Activated T-cell treated with anti-CD3 and anti-CD28 coated beads for 1 hour (primary cell): ENCODE measurements around the gene ISM2.
A peak's percentile ranks its signal among the peaks of the same experiment; 100 is the strongest.
"Not testable (repeated sequence)": the region's sequence is repeated elsewhere in the genome, so short reads cannot be mapped to it uniquely, and the experiment has no call there.

Experiments
- DNase-seq: peaks from one replicate; pipeline ENCODE4 v3.0.0-alpha.2; 2020; ENCODE audit warnings: low read depth

Gene ISM2

DNA sequence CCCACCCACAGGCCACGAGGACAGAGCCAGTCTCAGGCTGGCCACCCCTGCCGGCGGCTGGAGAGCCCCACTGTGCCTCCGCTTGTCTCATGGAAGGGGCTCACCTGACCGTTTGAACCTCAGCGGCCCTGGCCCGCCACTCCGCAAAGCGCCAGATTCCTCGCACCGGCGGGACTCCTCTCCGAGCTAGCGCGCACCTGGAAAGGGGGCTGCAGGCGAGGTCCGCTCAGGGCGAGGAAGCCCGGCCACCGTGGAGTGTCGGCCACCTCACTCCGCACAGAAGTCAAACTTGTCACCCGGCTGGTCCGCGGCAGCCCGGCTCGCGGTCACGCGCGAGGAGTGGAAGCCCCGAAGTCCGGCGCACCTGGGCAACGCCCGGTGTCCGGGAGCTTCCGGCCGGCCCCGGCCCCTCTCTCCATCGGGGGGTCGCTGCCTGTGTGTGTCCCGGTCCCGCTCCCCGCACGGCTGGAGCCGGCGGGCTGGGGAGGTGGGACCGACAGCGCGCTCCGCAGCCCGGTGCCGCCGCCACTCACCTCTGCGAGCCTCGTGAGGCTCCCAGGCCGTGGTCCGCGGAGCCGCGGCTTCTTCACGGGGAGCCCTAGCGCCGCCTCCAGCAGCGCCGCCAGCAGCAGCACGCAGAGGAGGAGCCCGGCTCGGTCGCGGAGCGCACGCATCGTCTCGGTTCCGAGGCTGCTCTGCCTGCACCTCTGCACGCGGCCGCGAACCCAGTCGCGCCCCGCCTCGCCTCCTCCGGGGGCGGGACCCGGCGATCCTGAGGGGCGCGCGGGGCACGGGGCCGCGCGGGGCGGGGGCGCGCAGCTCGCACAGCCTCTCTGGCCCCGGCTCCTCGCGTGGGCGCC lies at the start of gene ISM2:
Gene ISM2, minus strand, starts transcription at position 697 of the 860 bp plus-strand sequence. Its CDS starts 23 bp downstream, at position 674.
- peak; percentile 23 for DNase-seq

DNA sequence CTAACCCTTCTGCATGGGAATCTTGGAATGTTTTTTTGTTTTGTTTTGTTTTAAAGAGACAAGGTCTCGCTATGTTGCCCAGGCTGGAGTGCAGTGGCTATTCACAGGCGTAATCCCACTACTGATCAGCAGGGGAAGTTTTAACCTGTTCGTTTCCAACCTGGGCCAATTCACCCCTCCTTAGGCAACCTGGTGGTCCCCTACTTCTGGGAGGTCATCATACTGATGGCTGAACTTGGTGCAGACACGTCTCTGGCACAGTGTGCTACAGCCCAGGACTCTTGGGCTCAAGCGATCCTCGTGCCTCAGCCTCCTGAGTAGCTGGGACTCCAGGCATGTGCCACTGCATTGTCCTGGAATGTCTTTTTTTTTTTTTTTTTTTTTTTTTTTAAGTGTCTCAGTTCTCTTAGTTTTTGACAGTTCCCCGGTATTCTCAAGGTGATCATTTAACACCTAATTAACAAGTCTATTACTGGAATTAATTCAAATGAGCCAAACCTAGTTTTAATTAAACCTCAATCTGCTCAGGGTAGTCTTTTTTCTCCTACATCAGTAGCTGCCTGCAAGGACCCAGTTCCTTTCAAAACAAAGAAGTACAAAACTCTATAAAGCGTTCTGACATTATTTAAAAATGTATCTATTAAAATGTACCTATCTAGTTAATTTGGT lies 49.0 kb upstream of the ISM2 start:
- no peak for DNase-seq

DNA sequence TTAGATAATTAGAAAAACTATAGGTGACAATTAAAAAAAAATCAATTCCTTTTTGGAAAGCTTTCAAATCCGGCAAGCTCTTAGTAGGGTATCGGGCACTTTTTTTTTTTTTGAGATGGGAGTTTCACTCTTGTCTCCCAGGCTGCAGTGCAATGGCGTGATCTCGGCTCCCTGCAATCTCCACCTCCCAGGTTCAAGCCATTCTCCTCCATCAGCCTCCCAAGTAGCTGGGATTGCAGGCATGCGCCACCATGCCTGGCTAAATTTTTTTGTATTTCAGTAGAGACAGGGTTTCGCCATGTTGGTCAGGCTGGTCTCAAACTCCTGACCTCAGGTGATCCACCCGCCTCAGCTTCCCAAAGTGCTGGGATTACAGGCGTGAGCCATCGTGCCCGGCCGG lies 46.6 kb upstream of the ISM2 start:
- not testable (repeated sequence) for DNase-seq

DNA sequence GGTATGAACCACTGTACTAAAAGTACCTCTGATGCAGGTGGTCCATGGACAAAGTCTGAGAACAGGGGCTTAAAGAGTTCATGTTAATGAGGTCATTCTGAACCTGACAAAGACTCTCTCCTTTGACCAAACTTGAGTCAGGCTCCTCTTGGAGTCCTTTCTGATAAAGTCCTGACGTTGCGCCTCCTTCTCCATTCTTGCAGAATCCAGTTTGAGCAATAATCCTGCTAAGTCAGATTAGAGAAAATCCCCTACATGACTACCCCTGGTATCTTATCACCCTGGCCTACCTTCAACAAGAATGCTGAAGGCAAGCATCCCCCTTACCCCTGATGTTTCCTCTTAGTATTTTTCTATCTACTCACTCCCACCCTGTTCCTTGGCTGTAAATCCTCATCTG lies 46.0 kb upstream of the ISM2 start:
- no peak for DNase-seq

DNA sequence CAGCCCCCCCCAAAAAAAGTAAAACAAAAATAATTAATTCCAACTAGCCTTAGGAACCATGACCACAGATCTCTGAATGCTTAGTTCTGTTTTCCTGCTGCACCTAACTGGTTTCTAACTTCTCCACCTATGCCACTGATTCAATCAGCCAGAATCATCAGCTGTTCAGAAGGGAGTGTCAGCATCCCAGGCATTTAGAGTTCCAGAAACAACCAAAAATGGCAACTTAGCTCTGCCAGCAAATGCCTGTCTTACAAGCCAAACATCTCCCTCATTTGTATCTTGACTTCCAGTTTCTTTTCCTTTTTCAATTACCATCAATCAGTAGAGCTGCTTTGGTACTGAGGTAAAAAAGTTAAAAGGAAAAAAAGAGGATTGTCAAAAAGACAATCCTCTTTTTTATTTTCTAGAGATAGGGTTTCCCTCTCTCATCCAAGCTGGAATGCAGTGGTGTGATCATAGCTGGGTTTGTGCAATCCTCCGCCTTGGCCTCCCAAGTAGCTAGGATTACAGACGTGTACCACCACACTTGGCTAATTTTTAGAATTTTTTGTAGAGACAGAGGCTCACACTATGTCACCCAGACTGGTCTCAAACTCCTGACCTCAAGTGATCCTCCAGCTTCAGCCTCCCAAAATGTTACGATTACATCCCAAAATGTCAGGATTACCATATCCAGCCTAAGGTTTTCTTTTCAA lies 45.2 kb upstream of the ISM2 start:
- no peak for DNase-seq

DNA sequence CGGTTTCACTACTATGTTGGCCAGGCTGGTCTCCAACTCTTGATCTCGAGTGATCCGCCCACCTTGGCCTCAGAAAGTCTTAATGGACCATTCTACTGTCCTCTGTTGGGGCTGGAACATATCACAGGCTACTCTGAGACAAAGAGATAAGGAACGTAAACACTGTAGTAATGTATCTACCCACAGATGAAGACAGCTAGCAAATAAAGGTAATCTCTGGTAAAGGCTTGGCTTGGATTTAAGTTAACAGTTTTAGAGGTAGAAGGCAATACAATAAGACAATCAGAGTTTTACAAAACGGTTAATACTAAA lies 44.6 kb upstream of the ISM2 start:
- DNase-seq = no peak

DNA sequence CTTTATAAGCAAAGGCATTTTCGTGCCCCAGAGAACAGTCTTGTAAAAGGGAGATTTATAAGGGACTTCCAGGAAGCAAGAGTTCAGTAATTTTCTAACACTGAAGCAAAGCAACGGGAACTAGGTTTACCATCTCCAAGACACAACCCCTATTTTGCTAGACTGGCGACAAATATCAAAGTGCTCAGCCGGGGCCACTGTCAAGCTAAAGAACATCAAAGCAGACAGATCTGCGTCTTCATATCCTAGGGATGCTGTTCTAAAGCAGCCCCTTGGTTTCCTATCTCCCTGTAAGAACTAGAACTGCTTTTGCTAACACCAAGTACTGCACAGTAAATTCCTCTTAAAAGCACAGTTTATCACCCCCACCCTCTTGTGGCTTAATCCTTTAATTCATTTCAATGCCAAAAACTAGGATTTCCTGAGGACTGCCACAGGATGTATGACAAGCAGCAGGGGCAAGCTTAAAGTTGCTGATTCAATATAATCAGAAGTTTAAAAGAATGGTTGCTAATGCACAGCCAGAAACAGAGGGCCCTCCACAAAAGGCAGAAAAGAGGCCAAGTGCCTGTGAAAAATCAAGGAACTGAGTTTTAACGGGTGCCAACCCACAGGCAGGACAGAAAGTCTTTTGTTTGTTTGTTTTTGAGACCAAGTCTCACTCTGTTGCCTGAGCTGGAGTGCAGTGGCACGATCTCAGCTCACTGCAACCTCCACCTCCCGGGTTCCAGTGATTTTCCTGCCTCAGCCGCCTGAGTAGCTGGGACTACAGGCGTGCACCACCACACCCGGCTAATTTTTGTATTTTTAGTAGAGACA lies 44.0 kb upstream of the ISM2 start:
- no peak for DNase-seq

DNA sequence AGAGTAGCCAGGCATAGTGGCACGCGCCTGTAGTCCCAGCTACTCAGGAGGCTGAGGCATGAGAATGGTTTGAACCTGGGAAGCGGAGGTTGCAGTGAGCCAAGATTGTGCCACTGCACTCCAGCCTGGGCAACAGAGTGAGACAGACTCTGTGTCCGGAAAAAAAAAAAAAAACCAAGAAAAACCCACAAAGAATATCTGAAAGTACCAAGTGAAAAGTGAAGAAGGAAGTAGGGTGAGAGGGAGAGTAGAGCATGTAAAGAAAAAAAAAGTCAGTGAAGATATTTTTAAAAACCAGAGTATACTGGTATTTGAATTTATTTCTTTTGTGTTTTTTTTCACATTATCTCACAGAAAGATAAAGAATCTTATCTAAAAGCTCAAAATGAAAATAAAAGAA lies 43.3 kb upstream of the ISM2 start:
- DNase-seq = no peak

DNA sequence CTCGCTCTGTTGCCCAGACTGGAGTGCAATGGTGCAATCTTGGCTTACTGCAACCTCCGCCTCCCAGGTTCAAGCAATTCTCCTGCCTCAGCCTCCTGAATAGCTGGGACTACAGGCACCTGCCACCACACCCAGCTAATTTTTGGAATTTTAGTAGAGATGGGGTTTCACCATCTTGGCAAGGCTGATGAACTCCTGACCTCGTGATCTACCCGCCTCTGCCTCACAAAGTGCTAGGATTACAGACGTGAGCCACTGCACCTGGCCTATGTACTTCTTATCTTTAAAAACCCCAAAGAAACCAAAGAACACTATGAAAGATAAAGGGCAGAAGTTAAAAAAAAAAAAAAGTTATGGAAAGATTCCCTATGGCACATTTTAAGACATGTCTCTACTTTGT lies 38.3 kb upstream of the ISM2 start:
- not testable (repeated sequence) for DNase-seq

DNA sequence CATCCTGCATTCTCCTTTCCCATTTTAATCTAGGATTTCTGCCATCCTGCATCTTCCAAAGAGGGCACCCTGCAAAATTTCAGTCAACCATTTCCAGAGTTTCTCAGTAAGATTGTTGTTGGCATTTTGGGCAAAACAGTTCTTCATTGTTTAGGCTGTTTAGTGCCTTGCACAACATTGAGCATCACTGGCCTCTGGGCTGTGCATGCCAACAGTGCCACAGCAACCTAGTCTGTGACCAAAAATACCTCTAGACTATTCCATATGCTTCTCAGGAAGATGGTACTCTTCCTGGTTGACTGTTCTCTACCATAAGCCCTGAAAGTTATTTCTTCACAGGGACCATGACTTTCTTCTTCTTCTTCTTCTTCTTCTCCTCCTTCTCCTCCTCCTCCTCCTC lies 32.5 kb upstream of the ISM2 start:
- DNase-seq = no peak

DNA sequence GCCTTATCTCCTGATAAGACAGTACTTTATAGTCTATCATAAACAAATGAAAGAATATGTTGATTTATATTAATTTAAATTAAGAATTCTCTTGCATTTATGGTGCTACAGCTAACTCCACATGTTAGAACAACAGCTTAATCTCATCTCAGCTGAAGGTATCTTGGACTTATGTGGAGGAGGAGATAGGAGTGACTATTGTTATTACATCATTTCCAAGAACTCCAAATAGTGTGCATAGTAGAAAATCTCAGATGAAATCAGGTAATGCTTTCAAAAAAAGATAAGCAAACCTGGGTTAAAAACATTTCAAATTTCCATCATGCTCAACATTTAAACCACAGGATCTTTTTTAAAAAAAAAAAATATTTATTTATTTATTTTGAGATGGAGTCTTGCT lies 31.3 kb upstream of the ISM2 start:
- no peak for DNase-seq

DNA sequence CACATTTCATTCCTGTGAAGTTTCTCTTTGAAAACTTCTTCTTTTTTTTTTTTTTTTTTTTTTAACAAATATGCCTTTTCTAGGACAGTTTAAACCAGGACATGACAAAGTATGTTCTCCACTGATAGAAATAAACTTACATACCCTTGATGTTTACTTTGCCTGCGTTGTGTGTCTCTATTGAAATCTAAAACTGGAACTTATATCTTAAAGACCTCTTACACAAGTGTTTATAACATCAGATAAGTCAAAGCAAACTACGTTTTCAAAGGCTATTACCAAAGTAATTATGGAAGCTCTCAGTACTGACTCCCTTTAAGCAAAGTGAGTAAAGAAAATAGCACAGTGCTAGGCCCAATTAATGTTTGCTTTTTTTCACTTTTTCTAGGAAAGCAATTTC lies 30.6 kb upstream of the ISM2 start:
- no peak for DNase-seq

DNA sequence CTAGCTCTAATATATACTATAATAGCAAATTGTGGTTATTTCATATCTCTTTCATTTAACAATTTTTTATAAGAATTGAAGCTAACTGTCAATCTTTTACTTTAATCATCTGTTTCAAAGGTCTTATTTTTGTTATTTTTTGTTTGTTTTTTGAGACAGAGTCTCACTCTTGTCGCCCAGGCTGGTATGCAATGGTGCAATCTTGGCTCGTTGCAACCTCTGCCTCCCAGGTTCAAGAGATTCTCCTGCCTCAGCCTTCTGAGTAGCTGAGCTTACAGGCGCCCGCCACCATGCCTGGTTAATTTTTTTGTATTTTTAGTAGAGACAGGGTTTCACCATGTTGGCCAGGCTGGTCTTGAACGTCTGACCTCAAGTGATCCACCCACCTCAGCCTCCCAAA lies 30.1 kb upstream of the ISM2 start:
- not testable (repeated sequence) for DNase-seq

DNA sequence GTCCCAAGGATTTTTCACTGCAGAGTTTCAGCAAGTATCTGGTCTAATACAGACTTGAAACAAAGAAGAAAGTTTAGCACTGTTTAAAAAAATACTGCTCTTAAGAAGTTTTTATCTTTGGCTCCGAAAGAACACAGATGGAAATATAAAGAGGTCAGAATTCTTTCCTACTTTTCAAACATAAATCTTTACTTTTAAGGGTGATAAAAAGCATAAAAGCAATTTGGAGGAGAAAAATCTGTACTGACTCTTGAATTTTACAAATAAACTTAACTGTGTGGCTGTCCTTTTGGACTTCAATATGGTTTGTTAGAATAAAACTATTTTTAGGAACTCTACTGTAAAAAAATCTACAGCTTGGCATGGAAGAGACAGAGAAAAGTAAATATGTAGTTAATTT lies 27.6 kb upstream of the ISM2 start:
- DNase-seq = no peak

DNA sequence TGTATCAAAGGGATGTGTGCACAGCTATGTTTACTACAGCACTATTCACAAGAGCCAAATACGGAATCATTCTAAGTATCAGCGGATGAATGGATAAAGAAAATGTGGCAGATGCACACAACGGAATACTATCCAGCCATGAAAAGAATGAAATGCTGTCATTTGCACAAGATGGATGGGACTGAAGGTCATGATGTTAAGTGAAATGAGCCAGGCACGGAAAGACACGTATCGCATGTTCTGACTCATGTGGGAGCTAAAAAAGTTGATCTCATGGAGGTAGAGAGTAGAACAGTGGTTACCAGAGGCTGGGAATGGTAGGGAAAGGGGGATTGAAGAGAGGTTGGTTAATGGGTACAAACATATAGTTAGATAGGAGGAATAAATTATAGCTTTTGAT lies 25.9 kb upstream of the ISM2 start:
- DNase-seq = no peak

DNA sequence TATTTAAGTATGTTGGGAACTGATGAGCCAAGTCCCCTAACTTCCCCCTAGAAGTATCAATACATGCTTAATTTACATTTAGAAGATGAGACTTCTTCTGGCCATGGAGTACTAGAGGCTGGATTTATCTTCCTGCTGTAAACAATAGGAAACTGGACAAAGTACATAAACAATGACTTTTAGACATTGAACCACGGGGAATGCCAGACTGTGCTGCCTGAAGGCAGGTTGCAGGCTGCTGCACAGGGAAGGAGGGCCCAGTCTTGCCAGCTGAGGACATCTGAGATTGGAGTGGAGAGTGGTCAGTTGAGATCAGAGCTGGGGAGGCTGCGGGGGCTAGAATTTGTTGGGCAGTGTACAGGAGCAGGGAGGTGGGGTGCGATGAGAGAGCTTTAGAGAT lies 24.5 kb upstream of the ISM2 start:
- no peak for DNase-seq

DNA sequence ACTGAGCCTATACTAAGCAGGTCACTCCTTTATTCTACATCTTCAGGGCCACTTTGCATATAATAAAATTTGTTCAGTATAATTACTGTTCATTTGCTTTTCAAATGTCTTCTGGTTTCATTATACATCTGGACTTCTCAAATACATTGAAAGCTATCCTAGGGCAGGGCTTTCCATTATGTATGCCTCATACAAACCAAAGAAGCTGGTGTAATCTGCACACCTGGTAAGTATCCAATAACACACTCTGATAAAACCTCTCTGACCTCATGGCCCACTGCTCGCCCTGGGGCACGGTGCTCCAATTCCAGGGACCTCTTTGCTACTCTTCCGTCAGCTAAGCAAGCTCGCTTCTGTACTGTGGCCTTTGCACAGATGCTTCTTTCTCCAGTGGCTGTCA lies 21.9 kb upstream of the ISM2 start:
- no peak for DNase-seq

DNA sequence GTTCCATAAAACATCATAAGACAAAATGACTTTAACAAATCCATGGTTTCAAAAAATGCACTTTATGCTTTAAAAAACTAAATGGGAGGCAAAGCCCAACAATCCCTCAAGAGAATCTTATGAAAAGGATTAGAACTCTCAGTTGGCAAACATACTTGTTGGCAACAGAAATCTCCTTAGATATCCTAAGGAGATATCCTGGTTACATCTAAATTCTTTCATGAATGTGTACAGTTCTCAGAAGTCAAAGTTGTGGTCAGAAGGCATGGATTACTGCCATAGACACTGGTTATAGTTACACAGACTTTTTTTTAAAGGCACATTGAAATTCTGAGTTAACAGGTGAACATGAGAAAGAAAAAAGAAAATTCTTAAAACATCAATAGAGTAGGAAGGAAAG lies 17.5 kb upstream of the ISM2 start:
- no peak for DNase-seq

DNA sequence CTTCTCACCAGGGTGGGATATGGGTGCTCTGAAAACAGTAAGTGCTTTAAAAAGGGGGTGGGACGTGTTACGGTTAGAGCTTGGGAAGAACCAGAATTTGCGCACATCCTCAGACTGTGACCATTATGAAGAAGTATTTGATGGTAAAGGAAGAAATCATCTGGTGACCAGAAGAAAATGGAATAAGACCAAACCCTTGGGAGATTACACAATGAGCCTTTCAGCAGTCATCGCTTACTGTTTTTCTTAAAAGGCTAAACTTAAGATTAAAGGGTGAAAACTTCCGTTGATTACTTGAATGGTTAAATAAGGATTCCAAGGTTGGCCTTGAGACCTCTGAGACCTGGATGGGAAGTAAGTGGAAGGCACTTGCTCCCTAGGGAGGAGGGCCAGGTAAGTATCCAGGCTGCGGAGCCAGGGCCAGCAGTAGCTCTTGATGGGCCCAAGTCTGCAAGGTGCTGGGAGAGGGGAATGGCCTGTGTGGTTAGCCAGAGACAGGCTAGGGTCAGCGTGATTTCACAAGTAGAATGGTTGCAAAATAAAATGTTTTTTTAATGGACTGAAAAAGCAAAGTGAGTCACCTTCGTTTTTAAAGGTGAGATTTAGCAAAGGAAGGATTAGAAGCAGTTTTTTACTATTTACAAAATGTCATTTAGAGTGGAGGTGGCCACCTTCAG lies 13.0 kb upstream of the ISM2 start:
- no peak for DNase-seq

DNA sequence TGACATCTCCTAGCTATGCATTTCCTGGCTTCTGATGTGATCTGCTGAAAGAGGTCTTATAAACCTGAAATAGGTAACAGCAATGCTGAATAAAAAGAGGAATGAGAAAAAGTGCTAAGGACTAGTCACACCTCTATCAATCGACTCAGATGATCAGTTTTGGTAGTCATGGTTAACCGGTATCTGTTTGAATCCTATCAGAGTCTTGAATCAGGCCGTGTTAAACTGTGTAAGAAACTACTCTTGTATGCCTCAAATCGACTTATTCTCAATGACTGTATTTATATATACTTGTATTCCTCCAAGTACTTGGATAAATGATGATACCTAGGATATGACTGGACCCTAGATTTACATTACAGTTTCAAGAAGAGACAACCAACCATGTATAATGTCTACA lies 10.8 kb upstream of the ISM2 start:
- DNase-seq = no peak

DNA sequence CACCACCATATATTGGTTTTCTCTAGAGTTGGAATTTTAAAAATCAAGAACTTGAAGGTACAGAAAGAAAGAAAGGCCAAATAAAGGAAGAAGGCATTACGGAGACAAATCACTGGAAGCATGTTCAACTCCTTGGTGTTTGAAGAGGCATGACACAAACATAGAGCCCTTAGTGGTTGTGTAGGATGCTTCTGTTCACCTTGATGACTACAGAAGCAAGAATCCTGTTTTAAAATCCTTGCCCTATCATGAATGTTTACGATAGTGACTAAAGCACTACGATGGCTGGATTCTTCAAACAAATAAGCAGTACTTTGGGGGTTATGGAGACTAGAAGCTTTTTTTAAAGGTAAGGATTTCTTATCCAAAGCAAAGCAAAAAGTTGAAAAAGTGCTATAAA lies 10.3 kb upstream of the ISM2 start:
- DNase-seq = no peak

DNA sequence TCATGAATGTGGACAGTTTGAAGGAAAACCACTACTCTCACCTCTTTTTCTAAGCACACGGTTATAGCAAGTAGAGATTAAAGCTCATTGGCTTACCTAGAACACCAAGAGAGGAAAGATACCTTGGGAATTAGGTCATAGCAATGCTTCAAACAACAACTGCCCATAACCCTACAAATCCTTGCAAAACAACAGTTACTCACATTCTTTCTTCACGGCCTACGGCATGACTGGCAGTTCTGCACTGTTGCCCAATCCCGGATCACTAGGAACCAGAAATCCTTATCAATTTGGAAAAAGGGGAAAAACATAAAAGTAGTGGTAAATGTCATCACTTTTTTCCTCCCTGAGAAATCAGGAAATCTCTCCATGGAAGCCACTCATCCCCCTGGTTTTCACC lies 9.6 kb upstream of the ISM2 start:
- DNase-seq = no peak
